Lung (tissue), 12 donors: ENCODE results near the gene DAGLB. TPM values are rescaled to one million over a fixed set of nuclear protein-coding genes. Genes with fewer than 3 reads are reported as not detected.

Experiments used
- ATAC-seq: fragments of 200-7000 bp; cut with Tn5 transposase; one replicate; pipeline ENCODE4 v1.9.1; 2020; ENCODE audit warnings: moderate number of reproducible peaks; ENCODE audit not compliant: insufficient read depth, low FRiP score
- DNase-seq, 3 donors: peaks; one replicate each; pipeline ENCODE4 v3.0.0-alpha.2; 2013 to 2017
- H3K27ac ChIP-seq, 2 donors: one replicate each; pipeline ENCODE4 v1.5.1; 2013; ENCODE audit warnings: mild to moderate bottlenecking in 2 of 2, moderate library complexity in 2 of 2, control low read depth in 1 of 2, inconsistent platforms in 1 of 2, low read depth in 1 of 2, low read length in 1 of 2
- H3K27me3 ChIP-seq, 3 donors: one replicate each; pipeline ENCODE4 v1.5.1; 2013; ENCODE audit warnings: low read length in 2 of 3; ENCODE audit not compliant: control insufficient read depth in 3 of 3, insufficient read depth in 3 of 3
- H3K36me3 ChIP-seq, 4 donors: one replicate each; pipeline ENCODE4 v1.5.1; 2013; ENCODE audit warnings: low read length in 4 of 4, mild to moderate bottlenecking in 1 of 4, moderate library complexity in 1 of 4; ENCODE audit not compliant: control insufficient read depth in 4 of 4, insufficient read depth in 4 of 4
- H3K4me1 ChIP-seq, 5 donors: one replicate each; pipeline ENCODE4 v1.5.1; 2013; ENCODE audit warnings: low read length in 5 of 5, mild to moderate bottlenecking in 2 of 5, moderate library complexity in 1 of 5; ENCODE audit not compliant: control insufficient read depth in 5 of 5, insufficient read depth in 5 of 5
- H3K4me3 ChIP-seq: one replicate; pipeline ENCODE4 v1.5.1; 2013; ENCODE audit warnings: mild to moderate bottlenecking, control low read depth, moderate library complexity
- H3K9ac ChIP-seq, 2 donors: one replicate each; pipeline ENCODE4 v1.5.1; 2013; ENCODE audit warnings: low read length in 2 of 2, control low read depth in 1 of 2; ENCODE audit not compliant: insufficient read depth in 1 of 2
- H3K9me3 ChIP-seq, 4 donors: one replicate each; pipeline ENCODE4 v1.5.1; 2013; ENCODE audit warnings: low read length in 3 of 4, mild to moderate bottlenecking in 1 of 4, moderate library complexity in 1 of 4; ENCODE audit not compliant: control insufficient read depth in 4 of 4, insufficient read depth in 3 of 4
- CTCF ChIP-seq: IDR thresholded peaks from 2 replicates; pipeline ENCODE4 v1.5.1; 2012; ENCODE audit warnings: mild to moderate bottlenecking; ENCODE audit errors: control extremely low read depth, extremely low read depth
- WGBS, 2 donors: extraction: QIAGEN DNeasy Blood & Tissue Kit; methylation state at CpG; one replicate each; pipeline ENCODE4 v1.1.7; 2013; 5-methylcytosine and 5-hydroxymethylcytosine counted together
- polyA plus RNA-seq, 2 donors: library from polyadenylated mRNA; stranded (reverse); fragments of 200-250 nt; gene quantifications; one replicate each; pipeline ENCODE4 v1.2.1, GENCODE V29; 2013
- total RNA-seq, 2 donors: library from RNA; depleted of rRNA in 1 of 2; stranded (reverse); fragments of >200 nt in 1 of 2; gene quantifications; one replicate each; pipeline ENCODE4 v1.2.1, GENCODE V29; 2014 to 2021
- donor health status: control.
- donor health status: control.
- donor health status: Bipolar disorder and iron deficiency.
- donor health status: healthy.
- donor health status: DM: yes; HTN: yes; CAD: no.

Gene DAGLB
- total and polyA plus RNA-seq, 4 donors: 13.9 to 43.3 (median 19.4) TPM

- DNase-seq: no peak
- Histone ChIP-seq H3K4me1 (peaks cover 0 to 12% (median 5%) of the 10 kb centered on the region in 5 donors), H3K4me3 (no peak overlapping the region), H3K9ac (no peak overlapping the region), H3K9me3 (no peaks in the 10 kb centered on the region), H3K36me3 (peaks cover 0 to 15% (median 10%) of the 10 kb centered on the region in 4 donors), H3K27me3 (no peaks in the 10 kb centered on the region), H3K27ac (peak overlapping the region in 1 of 2 donors; percentile 79)
- WGBS, 2 donors: 90 to 92% methylated on average over 16 of the region's 16 CpGs
- no peak for TF ChIP-seq CTCF
- no peak for ATAC-seq
These were observed 1.3 kb upstream of the DAGLB start for GRCh38 chr7:6448943-6449543.

- peak overlapping the region; percentile 84 to 95 for H3K27ac ChIP-seq
- H3K9ac ChIP-seq: peak overlapping the region; percentile 77 to 94
- peak; percentile 63 to 77 (median 71) for DNase-seq
- peaks cover 0 to 29% (median 16%) of the 10 kb centered on the region in 4 donors for H3K36me3 ChIP-seq
- peak overlapping the region; percentile 94 for H3K4me3 ChIP-seq
- no peaks in the 10 kb centered on the region for H3K9me3 ChIP-seq
- ATAC-seq: peak; percentile 24
- TF ChIP-seq CTCF: no peak
- H3K27me3 ChIP-seq: no peaks in the 10 kb centered on the region
- H3K4me1 ChIP-seq: peaks cover 0 to 12% (median 5%) of the 10 kb centered on the region in 5 donors
- 10 to 12% methylated on average over 29 of the region's 29 CpGs for WGBS, 2 donors
These were observed 745 bp downstream of the DAGLB start for GRCh38 chr7:6446838-6447580.

GRCh38 chr7:6444516-6445269, 3.1 kb downstream of the DAGLB start:
- Histone ChIP-seq H3K27me3 (no peaks in the 10 kb centered on the region), H3K4me3 (no peak overlapping the region), H3K9me3 (no peaks in the 10 kb centered on the region), H3K9ac (peak overlapping the region in 1 of 2 donors; percentile 23), H3K4me1 (peaks cover 0 to 15% (median 5%) of the 10 kb centered on the region in 5 donors), H3K36me3 (peaks cover 0 to 31% (median 19%) of the 10 kb centered on the region in 4 donors), H3K27ac (no peak overlapping the region)
- ATAC-seq (peak; percentile 6), DNase-seq (peak in 1 of 3 donors; percentile 58)
- 77 to 79% methylated on average over 13 of the region's 13 CpGs for WGBS, 2 donors
- TF ChIP-seq CTCF: no peak
